GM12873 (cell line): Measurements from ENCODE around the gene RPS6KA5.

ENCODE experiments used
- TF ChIP-seq, protein P1 (sequence below): IDR thresholded peaks from 2 replicates; pipeline ENCODE4 v1.5.1; 2012; ENCODE audit warnings: low read depth, mild to moderate bottlenecking, moderate library complexity, low read length, control low read depth; ENCODE audit not compliant: insufficient read depth; ENCODE audit errors: missing control alignments

Gene RPS6KA5

DNA sequence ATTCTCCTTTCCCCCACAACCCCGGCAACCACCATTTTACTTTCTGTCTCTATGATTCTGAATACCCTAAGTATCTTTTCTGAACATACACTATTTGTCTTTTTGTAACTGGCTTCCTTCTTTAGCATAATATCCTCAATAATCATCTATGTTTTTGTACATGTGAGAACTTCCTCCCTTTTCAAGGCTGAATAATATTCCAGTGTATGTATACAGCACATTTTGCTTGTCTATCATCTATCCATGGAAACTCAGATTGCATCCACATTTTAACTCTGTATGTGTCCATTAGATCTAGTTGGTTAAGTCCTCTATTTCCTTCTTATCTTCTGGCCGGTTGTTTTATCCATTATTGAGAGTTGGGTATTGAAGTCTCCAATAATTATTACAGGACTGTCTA is 180.2 kb downstream of the RPS6KA5 start:
- TF ChIP-seq, protein P1, sequence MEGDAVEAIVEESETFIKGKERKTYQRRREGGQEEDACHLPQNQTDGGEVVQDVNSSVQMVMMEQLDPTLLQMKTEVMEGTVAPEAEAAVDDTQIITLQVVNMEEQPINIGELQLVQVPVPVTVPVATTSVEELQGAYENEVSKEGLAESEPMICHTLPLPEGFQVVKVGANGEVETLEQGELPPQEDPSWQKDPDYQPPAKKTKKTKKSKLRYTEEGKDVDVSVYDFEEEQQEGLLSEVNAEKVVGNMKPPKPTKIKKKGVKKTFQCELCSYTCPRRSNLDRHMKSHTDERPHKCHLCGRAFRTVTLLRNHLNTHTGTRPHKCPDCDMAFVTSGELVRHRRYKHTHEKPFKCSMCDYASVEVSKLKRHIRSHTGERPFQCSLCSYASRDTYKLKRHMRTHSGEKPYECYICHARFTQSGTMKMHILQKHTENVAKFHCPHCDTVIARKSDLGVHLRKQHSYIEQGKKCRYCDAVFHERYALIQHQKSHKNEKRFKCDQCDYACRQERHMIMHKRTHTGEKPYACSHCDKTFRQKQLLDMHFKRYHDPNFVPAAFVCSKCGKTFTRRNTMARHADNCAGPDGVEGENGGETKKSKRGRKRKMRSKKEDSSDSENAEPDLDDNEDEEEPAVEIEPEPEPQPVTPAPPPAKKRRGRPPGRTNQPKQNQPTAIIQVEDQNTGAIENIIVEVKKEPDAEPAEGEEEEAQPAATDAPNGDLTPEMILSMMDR, result no peak

DNA sequence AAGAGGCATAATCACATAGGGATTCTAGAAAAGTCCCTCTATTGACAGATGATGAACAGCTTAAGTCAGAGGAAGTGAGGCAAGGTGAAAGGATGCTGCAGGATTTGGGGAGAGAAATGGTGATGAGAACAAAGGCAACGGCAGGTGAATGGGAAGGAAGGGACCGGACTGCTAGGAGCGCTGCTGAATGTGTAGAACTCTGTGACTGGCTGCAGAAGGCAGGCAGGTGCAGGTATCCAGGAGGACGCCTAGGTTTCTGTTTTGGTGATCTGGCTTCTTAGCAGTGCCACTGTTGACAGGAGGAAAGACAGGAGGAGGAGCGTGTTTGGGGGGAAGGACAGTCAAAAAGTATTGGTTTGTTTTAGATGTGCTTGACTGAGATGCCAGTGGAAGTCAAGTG is 185.8 kb downstream of the RPS6KA5 start:
- TF ChIP-seq, protein P1, result no peak

DNA sequence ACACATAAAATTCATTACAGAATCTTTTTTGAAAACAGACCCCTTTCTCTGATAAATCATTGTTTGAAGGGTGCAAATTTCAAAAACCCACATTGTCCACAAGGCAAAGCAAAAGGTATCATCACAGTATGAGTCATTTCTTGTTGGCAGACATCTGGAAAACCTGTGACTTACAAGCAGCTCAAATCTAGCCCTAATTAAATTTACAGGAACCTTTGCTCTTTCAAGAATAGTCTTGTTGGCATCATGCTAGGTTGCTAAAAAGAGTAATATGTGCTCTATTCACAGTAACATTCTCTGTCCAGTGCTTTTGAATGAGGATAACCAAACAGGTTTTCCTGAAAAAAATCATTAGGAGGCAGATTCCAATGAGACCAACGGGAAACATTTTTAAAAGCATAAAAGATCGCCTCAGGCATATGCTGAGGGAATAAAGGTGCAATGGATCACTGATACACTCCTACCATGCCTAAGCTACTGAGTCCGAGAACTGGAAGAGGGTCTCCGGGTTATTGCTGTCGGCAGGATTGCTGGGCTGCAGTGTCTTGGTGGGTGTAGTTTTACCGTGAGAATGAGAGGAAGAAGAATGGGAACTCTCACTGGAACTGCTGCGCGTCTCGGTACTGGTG is 188.7 kb downstream of the RPS6KA5 start:
- TF ChIP-seq, protein P1, result no peak

DNA sequence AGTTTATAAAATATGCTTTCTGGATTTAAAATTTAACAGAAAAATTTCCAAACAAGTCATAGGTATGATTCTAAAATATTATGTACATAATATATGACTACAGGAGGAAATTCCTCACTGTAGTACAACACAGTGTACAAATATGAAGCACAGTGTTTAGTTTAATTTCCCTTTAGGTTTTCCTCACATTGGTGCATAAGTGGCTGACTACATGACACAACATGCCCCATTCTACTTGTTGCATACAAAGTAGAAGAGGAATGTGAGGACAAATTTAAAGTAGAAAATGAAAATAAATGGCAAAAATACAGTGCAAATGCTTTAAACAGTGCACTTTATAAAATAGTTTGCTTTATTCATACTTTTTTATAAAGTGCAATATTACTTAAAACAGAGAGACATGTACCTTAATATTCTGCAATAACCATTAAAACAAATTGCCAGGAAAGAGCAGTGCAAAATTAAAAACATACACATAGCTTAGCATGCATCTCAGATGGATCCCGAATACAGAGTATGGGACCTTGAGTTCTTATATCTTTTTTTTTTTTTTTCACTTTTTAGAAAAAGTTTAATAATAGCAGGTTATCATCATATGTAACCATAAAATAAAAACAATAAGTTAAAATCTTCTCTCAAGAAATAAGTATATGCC is 189.4 kb downstream of the RPS6KA5 start:
- TF ChIP-seq, protein P1, result no peak

DNA sequence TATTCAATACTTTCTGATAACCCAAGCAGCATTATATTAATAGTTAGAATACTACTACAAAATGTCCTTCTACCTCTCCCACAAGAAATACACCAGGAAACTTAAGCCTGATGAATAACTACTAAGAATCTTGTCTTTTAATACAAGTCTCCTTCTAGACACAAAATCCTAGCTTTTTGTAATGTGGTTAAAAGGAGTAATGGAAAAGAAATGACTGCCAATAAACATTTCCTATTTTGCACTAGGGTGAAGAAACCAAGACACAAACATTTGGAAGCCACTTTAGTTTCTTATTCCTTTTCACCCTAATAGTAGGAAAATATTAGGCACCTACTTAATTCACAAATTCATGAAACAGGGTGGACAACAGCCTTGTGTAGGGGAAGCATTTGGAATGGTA is 192.9 kb downstream of the RPS6KA5 start:
- TF ChIP-seq, protein P1, result no peak

DNA sequence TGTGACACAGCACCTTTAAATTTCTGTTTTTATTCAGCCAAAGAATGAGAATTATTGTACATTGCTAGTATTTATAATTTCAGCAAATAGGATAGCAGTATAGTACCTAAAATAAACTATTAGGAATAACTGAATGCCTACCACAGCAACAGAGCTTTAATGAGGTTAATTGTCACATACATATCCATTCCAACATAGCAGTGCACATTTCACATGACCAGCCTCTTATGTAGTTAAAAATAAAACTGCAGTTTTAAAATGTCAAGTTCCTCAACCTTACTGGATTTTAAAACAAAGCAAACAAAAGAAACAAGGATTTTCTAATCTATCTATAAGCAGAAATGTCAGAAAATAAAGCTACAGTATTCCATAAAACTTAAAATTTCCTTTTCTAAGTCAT is 193.6 kb downstream of the RPS6KA5 start:
- TF ChIP-seq, protein P1, result no peak

DNA sequence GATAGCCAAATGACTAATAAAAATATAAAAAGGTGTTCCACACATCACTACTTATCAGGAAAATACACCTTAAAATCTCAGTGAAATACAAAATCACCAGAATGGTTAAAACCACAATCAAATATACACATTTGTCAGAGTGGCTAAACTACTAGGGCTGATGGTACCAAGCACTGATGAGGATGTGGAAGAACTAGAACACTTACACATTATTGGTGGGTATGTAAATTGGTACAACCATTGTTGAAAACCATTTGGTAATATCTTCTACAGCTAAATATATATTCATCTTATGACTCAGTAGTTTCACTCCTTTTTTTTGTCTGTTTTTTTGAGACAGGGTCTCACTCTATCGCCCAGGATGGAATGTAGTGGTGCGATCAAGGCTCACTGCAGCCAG is 195.7 kb downstream of the RPS6KA5 start:
- TF ChIP-seq, protein P1, result no peak
